SK-N-SH (cell line): Measurements from ENCODE around the gene ASXL2.

Experiments
- CTCF ChIP-seq: fragments of 200-600 bp; sonication (generic); IDR thresholded peaks from 2 replicates; pipeline ENCODE4 v1.6.1; 2017; ENCODE audit warnings: antibody characterized with exemption, mild to moderate bottlenecking, moderate library complexity
- EP300 ChIP-seq, 2 experiments: IDR thresholded peaks; 2 replicates each; pipeline versions ENCODE4 v1.4.0 to v1.6.1; 2012; ENCODE audit warnings: borderline replicate concordance in 1 of 2, low read depth in 1 of 2, low read length in 1 of 2
- NFIC ChIP-seq: IDR thresholded peaks from 2 replicates; pipeline ENCODE4 v1.4.0; 2012; ENCODE audit warnings: borderline replicate concordance
- PBX3 ChIP-seq: IDR thresholded peaks from 2 replicates; pipeline ENCODE4; 2012
- POLR2AphosphoS5 ChIP-seq: IDR thresholded peaks from 2 replicates; pipeline ENCODE4 v1.6.1; 2012; ENCODE audit warnings: low read depth, low read length
- REST ChIP-seq: IDR thresholded peaks from 2 replicates; pipeline ENCODE4 v1.6.1; 2012; ENCODE audit warnings: mild to moderate bottlenecking, low read depth, low read length, moderate library complexity
- RFX5 ChIP-seq: IDR thresholded peaks from 2 replicates; pipeline ENCODE4 v1.6.1; 2012; ENCODE audit warnings: mild to moderate bottlenecking, improper control_type of control experiment, low read length
- SIN3A ChIP-seq: IDR thresholded peaks from 2 replicates; pipeline ENCODE4 v1.6.1; 2012; ENCODE audit warnings: low read depth, mild to moderate bottlenecking, low read length, moderate library complexity, borderline replicate concordance
- TEAD4 ChIP-seq: IDR thresholded peaks from 2 replicates; pipeline ENCODE4 v1.4.0; 2012; ENCODE audit warnings: mild to moderate bottlenecking, borderline replicate concordance; ENCODE audit not compliant: insufficient read depth
- YY1 ChIP-seq: IDR thresholded peaks from 2 replicates; pipeline ENCODE4 v1.4.0; 2012; ENCODE audit warnings: low read depth, mild to moderate bottlenecking
- TF ChIP-seq, protein P1 (sequence below): IDR thresholded peaks from 2 replicates; pipeline ENCODE4 v1.4.0; 2012; ENCODE audit warnings: low read depth

DNA sequence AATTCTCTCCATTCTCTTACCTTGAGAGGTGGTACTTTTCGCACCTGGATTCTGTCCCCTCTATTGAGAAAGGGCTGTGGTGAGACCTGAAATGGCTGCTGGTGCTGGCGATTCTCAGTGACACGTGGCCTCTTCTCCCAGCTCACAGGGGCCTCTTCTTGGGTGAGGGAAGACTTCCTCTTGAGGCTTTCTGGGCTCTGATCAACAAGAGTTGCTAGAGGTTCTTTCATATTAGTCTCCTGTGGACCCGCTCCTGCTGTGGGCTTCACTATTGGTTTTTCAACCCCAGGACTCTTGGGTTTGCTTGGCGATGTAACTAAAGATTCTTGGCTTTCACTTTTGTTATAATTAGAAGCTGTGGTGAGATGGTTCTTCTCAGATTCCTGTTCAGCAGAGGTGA, 128.6 kb downstream of the ASXL2 start:
- no peak for TF ChIP-seq CTCF
- TF ChIP-seq TEAD4, result no peak
- TF ChIP-seq NFIC, result no peak
- no peak for TF ChIP-seq POLR2AphosphoS5
- no peak for TF ChIP-seq PBX3
- no peak for TF ChIP-seq RFX5
- no peak for TF ChIP-seq EP300 (IDR thresholded peaks at IDR 0.05; ENCODE audit: borderline replicate concordance in 1 of 2, low read depth in 1 of 2, low read length in 1 of 2)
- TF ChIP-seq, protein P1, sequence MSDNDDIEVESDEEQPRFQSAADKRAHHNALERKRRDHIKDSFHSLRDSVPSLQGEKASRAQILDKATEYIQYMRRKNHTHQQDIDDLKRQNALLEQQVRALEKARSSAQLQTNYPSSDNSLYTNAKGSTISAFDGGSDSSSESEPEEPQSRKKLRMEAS, result no peak
- no peak for TF ChIP-seq SIN3A
- no peak for TF ChIP-seq YY1
- no peak for TF ChIP-seq REST
